Dermis microvascular lymphatic vessel endothelial cell (primary cell): ENCODE results near the gene SLC16A6. TPM values are rescaled to one million over a fixed set of nuclear protein-coding genes. Genes with fewer than 3 reads are reported as not detected.
"Not testable (repeated sequence)": the region's sequence is repeated elsewhere in the genome, so short reads cannot be mapped to it uniquely, and the experiment has no call there.

Experiments
- DNase-seq, 2 donors: peaks; one replicate each; pipeline versions ENCODE4 v3.0.0 to v3.0.0-alpha.2; 2010; ENCODE audit warnings: low read depth in 2 of 2
- total RNA-seq: library from RNA; depleted of rRNA; stranded (reverse); fragments of >200 nt; gene quantifications from 2 replicates; pipeline ENCODE4 v1.2.1, GENCODE V29; 2014

The SLC16A6 gene
- total RNA-seq, 1 donor from 2014 or later = 1.0 TPM

DNA sequence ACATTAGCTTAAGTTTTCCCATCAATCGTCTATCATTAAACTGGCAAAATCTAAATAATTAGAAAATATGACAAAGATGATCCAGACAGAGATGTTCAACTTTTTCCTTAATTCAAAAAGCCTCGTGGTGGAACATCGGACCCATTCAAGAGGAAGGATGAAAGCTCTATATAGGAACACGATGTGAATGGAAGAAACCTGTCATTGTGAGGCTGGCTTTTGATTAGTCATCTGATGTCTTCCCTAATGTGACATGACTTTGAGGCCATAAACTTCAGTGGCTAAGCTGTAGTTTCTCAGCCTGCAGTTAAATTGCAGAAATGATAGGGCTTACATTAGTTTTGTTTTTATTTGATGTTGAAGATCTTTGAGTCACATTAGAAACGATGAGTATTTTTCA, 42.0 kb downstream of the SLC16A6 start:
- DNase-seq = peak; percentile 6 to 12

DNA sequence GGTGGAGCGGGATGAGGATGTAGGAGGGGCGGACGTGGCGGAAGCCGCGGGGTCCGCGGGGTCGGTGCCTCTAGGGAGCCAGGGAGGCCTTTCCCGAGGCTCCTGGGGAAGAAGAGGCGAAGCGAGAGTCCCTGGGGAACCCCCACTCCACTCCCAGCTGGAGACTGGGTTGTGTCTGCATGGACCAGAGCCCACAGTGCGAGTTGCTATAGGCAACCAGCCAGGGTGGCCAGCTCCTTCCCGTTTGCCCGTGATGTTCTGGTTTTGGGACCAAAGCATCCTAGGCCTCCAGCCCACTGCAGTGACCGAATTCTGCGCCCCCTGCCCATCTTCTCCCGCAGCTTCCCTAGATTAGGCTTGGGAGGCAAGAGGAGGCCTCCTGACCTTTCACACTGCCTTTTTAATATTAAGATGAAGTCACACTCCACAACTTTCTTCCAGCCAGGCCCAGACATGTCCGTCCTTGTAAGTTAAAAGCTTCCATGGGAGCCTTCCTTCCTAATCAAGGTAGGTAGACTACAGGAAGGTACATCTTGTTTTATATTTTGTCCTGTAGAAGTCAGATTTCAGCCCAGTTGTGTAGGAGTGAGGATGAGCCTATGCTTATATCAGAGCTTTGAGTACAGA, 42.6 kb downstream of the SLC16A6 start:
- DNase-seq = peak in 1 of 2 donors; percentile 6

DNA sequence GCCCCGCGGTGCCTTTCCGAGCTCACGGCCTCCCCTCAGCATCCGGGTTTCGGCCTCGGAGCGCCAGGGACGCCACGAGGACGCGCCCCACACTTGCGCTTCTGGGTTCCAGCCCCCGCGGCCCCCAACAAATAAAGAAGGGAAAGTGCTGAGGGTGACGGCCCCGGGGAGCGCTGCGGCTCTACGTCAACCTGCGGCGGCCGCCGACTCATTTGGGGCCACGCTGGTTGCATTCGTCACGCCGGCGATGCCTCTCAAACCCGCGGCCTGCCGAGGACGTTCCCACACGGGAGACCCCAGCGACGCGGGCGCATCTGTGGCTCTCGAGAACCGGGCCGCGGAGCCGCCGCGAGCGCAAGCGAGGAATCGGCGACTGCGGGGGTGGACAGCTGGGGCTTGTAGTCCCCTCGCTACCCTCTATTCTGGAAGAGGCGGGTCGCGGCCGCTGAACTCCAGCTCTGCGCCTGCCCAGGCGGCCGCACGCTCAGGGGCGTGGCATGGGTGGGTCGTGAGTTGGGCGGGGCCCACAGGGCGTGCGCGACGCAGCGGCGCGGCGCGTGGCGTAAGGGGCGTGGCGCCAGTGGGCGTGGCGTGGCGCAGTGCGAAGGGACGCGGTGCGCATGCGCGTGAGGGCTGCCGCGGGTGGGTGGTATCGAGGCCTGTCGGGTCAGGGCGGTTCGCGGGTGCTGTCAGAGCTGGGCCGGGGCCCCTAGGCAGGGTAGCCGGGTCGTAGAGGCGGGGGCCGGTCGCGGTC, 43.3 kb downstream of the SLC16A6 start, which contains the start of gene AMZ2:
AMZ2 (plus strand) TSS at position 599 of the 754 bp plus-strand sequence. CDS start 2,145 bp downstream, outside the sequence.
- peak; percentile 82 to 95 for DNase-seq

DNA sequence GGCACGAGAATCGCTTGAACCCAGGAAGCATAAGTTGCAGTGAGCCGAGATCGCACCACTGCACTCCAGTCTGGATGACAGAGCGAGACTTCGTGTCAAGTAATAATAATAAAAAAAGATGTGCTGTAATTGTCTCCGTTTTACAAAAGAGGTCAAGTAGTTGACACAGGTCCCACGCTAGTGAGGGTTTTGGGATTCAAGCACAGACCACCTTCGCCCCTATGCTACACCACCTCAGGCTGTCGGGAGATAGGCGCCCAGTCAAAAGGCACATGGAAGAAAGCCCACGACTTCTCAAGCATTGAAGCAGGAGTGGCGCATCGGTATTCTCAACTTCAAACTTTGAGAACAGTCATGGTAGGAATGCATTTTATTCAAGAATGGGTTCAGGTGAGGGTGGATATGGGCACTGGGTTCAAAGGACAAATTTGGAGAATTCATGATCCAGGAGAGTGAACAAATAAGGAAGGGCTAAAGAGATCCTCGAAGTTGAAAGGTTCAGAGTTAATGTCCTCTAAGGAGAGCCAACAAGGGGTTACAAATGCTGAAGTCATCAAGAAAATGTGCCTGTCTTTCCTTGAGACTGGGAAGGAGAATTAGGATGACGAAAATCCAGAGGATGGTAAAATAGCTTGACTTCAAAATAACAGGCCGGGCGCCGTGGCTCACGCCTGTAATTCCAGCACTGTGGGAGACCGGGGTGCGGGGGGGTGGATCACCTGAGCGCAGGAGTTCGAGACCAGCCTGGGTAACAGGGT, 44.5 kb downstream of the SLC16A6 start:
- DNase-seq = no peak

DNA sequence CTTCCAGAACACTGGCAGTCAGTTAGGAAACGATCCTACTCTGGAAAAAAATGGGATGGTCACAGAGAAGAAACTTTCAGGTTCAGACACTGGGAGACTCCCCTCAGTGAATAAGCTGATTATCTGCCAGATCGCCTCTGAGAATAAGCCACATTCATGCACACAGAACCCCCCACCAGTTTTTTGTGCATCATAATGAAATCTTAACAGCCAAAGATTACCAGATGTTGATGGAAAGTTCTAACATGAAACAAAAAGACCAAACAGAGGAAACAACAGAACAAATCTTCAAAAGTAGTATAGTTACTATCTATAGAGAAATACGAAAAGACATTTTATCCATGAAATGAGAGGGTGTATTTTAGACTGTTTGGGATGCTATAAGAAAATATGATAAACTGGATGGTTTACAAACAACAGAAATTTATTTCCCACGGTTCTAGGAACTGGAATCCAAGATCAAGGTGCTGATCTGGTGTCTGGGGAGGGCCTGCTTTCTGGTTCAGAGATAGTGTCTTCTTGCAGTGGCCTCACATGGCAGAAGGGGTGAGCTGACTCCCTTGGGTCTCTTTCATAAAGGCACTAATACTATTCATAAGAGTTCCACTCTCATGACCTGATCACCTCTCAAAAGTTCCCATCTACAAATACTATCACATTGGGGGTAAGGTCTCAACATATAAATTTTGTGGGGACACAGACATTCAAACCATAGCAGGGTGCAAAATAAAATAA, 51.1 kb downstream of the SLC16A6 start:
- no peak for DNase-seq

DNA sequence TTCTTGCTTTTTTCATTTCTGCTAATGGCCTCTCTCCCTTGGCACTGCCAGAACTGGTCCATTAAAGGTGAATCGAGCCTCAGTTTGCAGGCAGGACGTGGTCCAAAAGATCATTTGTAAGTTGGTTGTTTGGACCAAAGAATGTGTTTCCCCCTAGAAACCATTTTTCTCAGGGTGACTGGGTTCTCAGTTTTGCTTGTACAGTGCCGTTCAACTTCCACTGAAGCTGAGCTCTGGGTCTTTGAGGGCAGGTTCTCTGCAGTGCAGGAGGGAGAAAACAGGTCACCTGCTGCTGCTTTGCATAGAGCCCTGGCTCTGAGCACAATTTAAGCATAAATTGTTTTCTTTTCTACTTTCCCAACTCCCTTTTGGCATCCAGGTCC, 52.1 kb downstream of the SLC16A6 start:
- no peak for DNase-seq

DNA sequence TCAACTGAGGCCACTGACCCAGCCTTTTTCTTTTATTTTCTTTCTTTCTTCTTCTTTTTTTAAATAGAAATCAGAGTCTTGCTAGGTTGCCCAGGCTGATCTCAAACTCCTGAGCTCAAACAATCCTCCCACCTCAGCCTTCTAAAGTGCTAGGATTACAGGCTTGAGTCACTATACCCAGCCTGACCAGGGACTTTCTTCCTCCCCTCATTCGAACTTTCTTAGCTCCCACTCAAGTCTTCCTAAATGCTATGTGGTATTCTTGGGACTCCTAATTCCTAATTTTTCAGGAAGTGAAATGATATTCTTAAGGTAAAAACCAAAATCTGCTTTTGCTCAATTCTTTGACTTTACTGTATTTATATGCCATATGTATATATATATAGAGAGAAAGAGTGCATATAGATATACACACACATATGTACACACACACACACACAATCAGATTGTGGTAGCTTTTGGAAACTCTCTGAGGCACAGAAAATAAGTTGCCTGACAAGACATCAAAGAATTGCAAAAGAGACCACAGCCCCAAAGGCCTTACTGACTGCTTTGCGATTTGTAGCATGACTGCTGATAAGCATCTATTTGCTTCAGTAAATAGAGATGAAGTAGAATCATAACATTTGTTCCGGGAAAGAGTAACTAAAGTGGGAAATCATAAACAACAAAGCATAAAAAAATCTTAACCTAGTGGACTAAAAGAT, 52.6 kb downstream of the SLC16A6 start:
- DNase-seq = no peak

DNA sequence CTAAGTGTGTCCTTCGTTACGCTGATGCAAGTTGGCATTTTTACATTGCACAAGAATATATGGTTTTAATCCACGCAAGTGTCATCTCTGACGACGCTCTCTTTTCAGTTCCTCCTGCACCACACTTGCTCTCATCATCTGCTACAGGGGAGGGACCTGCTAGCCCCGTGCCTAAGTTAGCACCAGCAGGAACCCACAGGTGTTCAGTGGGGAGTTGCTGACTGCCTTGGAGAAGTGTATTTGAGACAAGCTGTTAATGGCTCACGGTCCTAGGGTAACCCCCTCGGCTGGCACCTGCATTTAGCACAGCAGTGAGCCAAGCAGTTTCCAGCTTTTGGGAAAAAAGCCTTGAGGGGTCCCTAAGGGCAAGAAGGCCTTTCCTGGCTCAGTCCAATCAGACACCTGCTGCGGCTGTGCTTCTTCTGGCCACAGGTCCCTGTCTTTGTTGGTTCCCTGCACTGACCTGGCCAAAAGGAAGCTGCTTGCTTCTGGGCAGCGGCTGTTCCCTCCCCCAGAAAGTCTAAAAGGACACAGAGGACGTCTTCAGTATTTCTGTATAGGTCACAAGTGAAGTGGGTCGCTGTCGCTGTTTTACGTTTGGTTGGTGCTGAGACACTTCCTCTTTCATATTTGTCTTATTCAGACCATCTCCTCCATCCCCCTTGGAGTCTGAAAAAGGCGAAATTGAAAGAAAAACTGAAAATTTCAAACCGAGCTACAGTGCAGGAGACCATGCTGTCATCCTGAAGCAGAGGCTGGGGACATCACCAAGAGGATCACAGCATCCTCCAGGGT, 53.4 kb downstream of the SLC16A6 start:
- not testable (repeated sequence) for DNase-seq

DNA sequence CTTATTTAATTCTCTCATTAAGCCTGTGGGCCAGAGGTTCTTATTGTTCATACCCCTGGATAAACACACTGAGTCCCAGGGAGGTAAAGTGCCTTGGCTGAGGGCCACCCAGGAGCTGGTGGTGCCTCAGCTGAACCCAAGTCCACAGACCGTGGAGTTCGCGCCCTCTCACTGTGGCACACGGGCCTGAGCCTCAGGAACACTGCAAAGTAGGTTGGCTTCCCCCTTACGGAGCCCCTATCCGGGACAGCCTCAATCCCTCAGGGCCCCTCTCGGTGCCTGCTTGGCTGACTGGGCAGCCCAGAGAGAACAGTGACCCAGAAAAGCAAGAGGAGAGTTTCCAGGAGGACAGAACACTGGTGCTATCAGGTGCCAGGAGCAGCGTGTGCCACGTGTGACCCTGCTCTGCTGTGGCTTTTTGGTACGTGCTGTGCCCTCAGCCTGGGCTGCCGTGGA, 55.6 kb downstream of the SLC16A6 start:
- not testable (repeated sequence) for DNase-seq

DNA sequence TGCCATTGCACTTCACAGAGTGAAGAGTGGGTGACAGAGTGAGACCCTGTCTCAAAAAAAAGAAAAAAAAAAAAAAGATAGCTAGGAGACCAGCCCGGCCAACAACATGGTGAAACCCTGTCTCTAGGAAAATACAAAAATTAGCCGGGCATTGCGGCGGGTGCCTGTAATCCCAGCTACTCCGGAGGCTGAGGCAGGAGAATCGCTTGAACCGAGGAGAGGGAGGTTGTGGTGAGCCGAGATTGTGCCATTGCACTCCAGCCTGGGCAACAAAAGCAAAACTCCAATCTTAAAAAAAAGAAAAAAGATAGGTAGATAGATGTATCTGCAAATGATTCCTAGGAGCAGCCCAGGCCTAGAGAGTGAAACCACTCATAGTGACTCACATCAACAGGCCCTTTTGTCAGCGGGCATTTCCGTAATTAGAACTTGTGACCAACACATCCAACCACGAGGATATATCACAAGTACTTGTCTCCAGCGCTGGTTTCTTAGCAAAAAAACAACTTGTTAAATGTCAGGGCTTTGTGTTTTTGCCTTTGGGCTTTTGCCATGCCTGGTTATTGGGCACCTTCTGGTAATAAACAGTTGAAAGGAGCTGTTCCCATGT, 56.1 kb downstream of the SLC16A6 start:
- peak in 1 of 2 donors; percentile 69 for DNase-seq

DNA sequence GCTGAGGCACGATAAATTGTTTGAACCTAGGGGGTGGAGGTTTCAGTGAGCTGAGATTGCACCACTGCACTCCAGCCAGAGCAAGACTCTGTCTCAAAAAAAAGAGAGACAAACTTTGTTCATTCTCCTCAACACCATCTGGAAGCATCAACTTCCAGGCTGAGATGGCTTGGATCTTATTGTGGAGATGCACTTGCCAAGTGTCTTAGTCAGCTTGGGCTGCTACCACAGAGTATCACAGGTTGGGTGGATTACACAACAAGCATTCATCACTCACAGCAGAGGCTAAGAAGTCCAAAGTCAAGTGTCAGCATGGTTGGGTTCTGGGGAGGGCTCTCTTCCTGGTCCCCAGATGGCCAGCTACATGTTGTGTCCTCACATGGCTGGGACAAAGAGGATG, 58.2 kb downstream of the SLC16A6 start:
- not testable (repeated sequence) for DNase-seq

DNA sequence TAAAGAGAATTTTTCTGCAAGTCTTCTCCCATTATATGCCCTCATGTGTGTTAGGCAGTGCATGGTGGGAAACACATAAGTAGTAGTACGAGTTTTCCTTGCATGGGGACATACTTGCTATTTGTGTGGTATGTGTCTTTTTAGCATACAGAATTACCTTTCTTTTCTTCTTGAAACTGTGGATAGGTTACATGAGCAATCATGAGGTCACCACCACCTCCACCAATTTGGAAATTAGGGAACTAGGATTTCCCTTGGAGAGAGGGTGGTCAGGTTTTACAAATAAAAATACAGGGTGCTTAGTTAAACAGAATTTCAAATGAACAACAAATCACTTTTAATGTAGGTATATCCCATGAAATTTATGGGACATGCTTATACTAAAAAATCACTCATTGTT, 59.4 kb downstream of the SLC16A6 start:
- no peak for DNase-seq

DNA sequence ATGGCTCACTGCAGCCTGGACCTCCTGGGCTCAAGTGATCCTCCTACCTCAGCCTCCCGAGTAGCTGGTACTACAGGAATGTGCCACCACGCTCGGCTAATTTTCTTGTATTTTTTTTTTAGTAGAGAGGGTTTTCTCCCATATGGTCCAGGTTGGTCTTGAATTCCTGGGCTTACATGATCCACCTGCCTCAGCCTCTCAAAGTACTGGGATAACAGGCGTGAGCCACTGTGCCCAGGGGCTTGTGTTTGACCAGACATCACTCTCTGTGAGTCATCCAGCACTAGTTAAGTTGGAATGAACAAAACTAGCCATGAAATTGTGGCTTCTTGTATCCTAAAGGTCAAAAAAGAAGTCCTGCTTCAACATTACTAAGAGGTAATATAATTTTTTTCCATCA, 59.8 kb downstream of the SLC16A6 start:
- DNase-seq = not testable (repeated sequence)

DNA sequence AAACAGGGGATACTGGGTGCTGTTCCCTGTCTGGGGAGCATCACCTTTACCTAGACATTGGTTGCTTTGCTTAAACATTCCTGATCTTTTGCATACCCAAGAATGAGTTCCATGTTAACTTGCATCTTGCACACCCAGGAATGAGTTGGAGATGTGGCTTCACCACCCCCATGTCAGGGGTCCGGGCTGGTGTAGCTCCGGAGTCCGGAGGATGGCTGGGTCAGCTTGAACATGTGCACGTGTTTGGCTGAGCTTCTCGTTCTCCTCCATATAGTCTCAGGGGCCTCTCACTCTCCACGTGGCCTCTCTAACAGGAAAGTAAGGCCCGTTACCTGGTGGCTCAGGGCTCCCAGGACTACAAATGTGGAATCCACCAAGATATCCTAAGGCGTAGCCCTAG, 61.3 kb downstream of the SLC16A6 start:
- DNase-seq = no peak

DNA sequence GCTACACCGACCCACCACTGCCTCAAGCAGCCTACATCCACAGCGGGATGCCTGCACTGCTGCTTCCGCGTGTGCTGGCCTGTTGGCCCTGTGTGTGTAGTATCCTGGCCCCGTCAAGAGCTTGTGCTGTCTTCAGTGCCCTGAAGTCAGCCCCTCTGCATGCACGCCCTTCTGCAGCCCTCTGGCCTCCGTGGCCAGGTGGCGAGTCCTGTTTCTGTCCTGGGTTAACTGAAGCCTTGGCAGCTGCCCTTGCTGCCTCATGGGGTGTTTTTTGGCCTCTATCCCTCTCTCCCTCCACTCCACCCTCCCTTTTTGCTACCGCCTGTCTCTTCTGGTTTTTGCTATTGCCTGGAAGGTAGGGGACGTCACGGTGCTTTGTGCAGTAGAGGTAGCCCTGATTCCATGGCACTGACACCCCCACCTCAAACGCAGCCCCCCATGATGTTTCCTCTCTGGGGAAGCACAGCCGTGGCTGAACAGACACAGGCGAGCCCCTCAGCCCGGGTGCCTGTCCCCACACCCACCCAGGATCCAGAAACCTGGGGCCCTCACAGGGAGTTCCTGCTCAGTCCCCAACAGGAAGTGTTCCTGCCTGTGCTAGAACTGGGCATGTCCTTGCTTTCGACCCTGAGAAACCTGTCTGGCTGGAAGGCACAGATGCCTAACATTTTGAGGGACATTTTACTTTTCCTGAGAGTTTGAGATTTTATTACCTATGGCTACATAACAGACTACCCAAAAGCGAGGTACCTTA, 61.9 kb downstream of the SLC16A6 start:
- DNase-seq = no peak

DNA sequence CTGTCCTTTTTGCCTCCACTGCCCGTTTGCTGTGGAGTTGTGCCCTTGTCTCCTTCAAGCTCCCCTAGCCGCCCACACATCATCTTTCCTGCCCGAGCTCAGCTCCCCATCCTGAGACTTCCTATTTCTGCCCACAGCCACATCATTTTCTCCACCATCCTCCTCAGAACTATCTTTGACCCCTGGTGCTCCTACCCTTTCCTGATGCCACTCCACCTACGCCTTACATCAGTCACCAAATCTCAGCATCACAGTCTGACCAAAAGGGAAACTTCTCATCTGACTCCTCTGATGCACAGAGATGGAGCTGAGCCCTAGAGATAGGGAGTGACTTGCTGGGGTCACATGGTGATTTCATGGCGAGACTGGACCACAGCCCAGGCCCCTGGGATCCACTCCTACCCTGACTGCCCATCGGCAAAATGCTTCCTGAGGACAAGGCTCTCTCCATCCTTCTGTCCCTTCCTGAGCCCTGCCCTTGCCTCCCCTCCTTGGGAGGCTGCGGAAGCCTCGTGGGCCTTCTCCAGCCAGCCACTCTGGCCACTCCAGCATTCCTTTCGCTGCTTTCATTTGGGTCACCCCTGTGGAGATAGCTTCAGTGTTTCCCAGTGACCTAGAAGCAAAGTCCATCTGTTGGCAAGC, 62.8 kb downstream of the SLC16A6 start:
- DNase-seq = not testable (repeated sequence)

DNA sequence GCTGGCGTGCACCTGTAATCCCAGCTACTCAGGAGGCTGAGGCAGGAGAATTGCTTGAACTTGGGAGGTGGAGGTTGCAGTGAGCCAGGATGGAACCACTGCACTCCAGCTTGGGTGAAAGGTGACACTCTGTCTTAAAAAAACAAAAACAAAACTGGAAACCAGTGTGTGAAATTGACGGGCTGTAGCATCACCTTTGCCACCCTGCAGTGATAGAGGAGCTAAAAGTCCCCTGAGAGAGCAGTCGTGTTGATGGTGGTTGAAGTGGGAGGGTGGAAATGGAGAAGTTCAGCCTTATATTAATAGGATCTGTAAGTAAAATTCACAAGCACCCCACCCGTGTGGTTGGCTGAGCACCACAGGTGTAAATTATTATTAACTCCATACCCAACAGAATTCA, 65.9 kb downstream of the SLC16A6 start:
- DNase-seq = not testable (repeated sequence)

DNA sequence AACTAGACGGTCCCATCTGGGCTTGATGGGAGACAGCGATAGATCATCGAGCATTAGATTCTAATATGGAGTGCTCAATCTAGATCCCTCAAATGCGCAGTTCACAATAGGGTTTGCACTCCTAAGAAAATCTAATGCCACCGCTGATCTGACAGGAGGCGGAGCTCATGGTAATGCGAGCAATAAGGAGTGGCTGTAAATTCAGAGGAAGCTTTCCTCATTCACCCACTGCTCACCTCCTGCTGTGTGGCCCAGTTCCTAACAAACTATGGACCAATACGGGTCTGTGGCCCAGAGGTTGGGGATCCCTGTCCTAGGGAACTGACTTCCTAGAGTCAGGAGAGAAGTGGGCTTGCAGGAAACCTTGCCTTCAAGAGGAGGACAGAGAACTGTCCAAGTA, 68.3 kb downstream of the SLC16A6 start:
- no peak for DNase-seq
